GM21367 (cell line): ENCODE data around the gene INAFM1.

Experiments used
- ATAC-seq: cut with Tn5 transposase; IDR thresholded peaks from one replicate; pipeline ENCODE4 v1.9.1; 2021; ENCODE audit not compliant: unreplicated experiment

Gene INAFM1

DNA sequence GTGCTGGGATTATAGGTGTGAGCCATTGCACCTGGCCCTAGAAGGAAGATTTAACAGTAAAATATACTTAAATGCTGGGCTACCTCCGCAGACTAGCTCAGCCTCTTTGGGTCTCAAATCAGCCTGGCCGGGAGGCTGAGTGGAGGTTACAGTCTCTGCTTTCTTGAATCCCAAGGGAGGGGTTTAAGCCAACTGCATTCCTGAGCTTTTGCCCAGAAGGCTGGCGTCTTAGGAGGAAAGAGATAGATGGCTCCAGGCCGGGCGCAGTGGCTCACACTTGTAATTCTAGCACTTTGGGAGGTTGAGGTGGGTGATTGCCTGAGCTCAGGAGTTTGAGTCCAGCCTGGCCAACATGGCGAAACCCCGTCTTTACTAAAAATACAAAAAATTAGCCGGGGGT, 34.4 kb downstream of the INAFM1 start:
- ATAC-seq: no peak

DNA sequence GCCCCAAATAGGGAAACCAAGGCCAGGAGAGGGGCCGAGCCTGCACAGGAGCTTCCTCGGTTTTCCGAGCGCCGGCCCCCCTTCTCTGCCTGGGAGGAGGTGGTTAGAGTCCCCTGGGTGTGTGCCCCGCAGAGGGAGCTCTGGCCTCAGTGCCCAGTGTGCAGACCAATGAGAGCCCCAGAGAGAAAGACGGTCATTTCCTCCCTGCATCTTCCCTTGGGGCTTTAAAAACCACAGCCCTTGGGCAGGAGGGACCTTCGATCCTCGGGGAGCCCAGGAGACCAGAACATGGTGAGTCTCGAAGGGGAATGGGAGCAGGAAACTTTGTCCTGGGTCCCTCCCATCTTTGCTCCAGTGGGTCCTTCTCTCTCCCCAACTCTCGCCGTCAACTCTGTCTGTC, 34.9 kb downstream of the INAFM1 start, which contains the start of gene C5AR1:
C5AR1 (plus strand) TSS at position 254 of the 400 bp plus-strand sequence; CDS start at position 289, 35 bp downstream.
- ATAC-seq: no peak

DNA sequence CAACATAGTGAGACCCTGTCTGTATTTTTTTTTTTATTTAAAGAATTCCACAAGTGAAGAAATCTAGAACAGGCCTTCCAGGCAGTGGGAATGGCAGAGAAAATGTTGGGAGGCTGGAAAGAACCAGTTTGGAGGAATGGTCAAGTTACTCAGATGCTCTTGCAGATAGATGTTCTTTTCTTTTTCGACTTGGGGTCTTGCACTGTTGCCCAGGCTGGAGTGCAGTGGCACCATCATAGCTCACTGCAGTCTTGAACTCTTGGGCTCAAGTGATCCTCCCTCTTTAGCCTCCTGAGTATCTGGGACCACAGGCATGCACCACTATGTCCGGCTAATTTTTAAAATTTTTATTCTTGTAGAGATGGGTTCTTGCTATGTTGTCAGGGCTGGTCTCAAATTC, 35.6 kb downstream of the INAFM1 start:
- no peak for ATAC-seq

DNA sequence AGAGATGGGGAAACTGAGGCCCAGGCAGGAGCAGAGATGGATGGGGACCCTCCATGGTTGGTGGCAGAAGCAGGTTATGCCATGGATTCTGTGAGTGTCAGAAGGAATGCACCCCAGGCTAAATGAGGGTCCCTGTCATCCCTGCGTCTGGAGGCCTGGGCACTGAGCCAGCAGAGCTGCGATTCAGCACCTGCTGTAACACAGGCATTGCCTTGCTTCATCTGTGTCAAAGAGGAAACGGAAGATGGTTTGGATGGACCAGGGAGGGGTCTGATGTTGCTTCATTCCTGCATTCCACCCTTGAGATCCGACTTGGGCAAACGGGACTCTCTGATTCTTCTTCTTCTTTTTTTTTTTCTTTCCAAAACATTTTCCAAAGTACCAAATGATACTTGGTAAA, 36.1 kb downstream of the INAFM1 start:
- no peak for ATAC-seq

DNA sequence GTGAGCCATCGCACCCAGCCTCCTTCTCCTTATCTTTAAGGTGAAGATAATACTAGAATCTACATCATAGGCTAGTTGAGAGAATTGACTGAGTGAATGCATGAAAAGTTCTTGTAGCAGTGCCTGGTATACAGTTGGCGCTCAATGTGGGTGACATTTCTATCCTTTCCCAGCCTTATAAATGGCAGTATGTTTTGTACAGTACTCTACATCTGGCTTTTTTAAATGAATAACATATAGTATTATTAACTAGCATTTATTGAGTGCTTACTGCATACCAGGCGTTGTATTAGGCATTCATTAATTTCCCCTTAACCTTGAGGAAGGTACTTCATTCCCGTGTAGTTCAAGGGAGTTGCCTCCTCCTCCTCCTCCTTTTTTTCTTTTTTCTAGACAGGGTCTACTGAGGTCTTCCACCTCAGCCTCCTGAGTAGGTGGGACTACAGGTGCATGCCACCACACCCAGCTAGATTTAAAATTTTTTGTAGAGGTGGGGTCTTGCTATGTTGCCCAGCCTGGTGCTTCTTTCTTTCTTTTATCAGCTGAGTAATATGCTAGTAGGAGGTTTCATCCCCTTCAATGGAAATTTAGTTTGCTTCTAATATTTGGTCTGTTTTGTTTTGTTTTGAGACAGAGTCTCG, 37.8 kb downstream of the INAFM1 start:
- no peak for ATAC-seq

DNA sequence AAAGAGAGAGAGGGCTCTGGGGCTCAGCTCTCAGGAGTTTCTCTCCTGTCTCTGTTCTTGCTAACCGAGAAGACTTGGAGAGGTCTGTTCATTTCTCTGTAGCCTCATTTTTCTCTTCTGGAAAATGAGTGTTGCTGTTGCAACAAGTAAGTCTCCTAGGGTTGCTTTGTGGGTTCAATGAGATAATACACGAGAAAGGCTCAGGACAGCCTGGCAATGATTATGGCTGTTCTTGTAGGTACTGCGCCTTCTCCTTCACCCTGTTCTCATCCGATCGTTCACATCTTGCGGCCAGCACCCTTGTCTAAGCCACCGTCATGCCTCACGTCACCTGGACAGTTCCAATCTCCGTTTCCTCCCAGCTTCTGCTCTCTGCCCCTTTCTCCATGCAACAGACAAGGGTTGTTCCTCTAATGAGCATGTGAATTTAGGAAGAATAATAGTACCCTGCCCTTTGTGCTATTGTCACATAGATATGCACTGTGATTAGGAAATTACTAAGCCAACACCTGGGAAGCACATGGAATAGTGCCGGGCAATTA, 39.1 kb downstream of the INAFM1 start:
- no peak for ATAC-seq

DNA sequence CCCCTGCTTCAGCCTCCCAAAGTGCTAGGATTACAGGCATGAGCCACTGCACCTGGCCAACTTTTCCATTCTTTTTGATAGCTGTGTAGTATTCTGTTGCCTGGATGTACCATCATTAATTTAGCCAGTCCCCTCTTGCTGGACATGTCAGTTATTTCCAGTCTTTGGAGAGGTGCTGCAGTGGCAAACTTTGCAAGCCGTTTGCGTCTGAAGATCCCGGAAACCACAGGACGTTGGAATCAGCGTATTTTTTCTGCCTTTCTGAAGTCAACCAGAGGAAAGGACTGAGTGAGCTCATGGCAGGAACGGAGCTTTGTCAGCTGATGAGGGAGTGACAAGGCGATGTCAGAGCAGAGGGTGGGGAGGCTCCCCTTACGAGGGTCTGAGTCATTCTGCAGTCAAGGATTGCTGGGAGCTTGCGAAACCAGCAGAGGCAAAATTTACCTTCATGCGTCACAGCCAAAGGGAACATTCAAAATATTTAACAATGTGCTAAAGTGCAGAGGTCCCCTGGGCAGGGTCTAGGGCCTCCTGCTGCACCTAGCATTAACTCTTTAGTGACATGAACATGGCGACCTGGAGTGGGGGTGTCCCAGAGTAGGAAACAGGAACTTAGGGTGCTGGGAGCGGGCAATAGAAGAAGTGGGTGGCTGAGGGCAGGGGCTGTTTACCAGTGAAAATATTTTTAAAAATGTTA, 40.6 kb downstream of the INAFM1 start:
- ATAC-seq: no peak

DNA sequence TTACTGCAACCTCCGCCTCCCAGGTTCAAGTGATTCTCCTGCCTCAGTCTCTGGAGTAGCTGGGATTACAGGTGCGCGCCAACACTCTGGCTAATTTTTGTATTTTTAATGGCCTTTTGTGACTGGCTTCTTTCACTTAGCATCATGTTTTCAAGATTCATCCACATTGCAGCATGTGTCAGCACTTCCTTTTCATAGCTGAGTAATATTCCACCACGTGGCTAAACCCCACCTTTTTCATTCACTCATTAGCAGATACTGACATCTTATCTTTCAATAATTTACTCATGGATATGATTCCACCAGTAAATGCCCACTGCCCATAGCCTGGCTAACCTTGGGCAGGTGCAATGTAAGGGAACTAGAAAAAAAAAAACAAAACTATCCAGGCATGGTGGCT, 41.8 kb downstream of the INAFM1 start:
- no peak for ATAC-seq

DNA sequence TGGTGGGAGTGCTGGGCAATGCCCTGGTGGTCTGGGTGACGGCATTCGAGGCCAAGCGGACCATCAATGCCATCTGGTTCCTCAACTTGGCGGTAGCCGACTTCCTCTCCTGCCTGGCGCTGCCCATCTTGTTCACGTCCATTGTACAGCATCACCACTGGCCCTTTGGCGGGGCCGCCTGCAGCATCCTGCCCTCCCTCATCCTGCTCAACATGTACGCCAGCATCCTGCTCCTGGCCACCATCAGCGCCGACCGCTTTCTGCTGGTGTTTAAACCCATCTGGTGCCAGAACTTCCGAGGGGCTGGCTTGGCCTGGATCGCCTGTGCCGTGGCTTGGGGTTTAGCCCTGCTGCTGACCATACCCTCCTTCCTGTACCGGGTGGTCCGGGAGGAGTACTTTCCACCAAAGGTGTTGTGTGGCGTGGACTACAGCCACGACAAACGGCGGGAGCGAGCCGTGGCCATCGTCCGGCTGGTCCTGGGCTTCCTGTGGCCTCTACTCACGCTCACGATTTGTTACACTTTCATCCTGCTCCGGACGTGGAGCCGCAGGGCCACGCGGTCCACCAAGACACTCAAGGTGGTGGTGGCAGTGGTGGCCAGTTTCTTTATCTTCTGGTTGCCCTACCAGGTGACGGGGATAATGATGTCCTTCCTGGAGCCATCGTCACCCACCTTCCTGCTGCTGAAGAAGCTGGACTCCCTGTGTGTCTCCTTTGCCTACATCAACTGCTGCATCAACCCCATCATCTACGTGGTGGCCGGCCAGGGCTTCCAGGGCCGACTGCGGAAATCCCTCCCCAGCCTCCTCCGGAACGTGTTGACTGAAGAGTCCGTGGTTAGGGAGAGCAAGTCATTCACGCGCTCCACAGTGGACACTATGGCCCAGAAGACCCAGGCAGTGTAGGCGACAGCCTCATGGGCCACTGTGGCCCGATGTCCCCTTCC, 45.5 kb downstream of the INAFM1 start:
- no peak for ATAC-seq

DNA sequence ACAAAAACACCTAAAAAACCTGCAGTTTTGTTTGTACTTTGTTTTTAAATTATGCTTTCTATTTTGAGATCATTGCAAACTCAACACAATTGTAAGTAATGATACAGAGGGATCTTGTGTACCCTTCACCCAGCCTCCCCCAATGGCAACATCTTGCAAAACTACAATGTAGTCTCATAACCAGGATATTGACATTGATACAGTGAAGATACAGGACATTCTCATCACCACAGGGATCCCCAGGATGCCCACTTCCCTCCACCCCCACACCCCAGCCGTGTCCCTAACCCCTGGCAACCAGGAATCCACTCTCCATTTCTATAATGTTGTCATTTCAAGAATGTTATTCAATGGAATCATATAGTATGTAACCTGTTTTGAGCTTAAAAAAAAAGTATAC, 46.9 kb downstream of the INAFM1 start:
- ATAC-seq: no peak

DNA sequence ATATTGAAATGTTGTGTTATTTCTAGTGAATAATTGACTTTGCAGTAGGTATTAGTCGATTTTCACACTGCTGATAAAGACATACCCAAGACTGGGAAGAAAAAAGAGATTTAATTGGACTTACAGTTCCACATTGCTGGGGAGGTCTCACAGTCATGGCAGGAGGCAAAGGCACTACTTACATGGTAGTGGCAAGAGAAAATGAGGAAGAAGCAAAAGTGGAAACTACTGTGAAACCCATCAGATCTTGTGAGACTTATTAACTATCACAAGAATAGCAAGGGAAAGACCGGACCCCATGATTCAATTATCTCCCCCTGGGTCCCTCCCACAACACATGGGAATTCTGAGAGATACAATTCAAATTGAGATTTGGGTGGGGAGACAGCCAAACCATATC, 47.4 kb downstream of the INAFM1 start:
- no peak for ATAC-seq

DNA sequence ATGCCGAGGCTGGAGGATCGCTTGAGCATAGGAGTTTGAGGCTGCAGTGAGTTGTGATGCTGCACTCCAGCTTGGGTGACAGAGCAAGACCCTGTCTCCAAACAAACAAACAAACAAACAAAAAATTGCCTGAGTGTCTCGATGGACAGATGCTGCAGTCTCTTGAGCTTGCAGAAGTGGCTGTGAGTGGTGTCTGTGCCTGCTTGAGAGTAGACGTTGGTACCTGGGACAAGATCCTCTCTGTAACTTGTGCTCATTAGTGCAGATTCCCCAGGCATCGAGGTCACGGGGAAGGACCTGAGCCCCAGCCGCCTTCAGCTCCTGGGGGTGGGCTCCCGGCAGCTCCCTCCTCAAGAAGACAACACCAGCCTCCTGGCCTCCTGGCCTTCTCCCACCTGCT, 48.7 kb downstream of the INAFM1 start:
- no peak for ATAC-seq

DNA sequence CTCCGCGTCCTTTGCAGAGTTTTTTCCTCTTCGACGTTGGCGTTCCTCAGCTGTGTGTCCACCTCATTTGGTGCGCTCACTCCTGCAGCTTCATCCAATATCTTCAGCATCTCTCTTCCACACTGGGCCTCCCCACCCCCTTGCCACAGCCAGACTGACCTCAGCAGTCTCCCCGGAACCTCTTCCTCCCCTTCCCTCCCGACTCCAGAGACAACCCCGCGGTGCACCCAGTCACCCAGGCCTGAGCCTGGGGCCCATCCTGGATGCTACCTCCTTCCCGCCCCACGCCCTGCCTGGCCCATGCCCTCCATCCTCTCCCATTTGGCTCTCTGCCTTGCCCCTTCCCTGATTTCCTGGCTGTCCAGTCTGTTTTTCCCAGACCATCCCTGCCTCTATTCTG, 49.2 kb downstream of the INAFM1 start:
- no peak for ATAC-seq

DNA sequence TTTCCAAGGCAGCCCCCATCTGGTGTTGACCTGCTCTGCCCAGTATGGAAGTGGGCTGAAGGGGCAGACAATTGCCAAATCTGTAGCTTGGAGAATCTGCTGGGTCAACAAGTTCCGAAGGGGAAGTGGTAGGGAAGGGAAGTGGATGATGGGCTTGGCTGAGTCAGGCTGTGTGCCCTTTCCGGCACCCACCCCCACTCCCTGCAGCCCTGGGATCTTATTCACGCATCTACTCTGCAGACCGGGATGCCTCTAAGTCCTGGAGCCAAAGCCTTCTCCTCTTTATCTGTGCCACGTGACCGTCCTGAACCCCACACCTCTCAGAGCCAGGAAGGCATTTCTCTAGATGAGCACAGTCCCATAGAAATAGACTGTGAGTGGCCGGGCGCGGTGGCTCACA, 49.8 kb downstream of the INAFM1 start:
- ATAC-seq: no peak
